Stimulated activated CD4-positive, alpha-beta T cell treated with anti-CD3 and anti-CD28 coated beads, Interleukin-15, amount 100 ng/mL, for 1 hour (primary cell): ENCODE measurements around the gene PALLD.
"Not testable (repeated sequence)": the region's sequence is repeated elsewhere in the genome, so short reads cannot be mapped to it uniquely, and the experiment has no call there.

ENCODE experiments used
- DNase-seq, 2 donors: peaks; one replicate each; pipeline ENCODE4 v3.0.0-alpha.2; 2020; ENCODE audit warnings: low read depth in 1 of 2, low spot score in 1 of 2

The PALLD gene

DNA sequence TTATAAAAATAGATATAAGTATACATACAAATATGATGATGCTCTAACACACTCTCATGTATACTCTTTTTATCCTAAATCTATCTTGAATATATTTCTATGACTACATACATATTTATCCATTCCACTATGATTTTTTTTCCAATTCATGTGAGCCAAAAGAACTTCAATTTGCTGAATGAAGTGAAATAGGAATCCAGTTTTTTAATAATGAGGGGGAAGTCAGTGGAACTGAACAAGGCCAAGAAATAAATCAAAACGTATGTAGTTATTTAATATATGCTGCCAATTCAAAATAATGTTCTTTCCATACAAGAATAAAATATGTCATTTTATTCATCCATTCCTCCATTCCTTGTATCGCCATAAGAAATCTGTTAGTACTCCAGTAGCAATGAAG is 6.1 kb upstream of the PALLD start:
- DNase-seq: no peak

DNA sequence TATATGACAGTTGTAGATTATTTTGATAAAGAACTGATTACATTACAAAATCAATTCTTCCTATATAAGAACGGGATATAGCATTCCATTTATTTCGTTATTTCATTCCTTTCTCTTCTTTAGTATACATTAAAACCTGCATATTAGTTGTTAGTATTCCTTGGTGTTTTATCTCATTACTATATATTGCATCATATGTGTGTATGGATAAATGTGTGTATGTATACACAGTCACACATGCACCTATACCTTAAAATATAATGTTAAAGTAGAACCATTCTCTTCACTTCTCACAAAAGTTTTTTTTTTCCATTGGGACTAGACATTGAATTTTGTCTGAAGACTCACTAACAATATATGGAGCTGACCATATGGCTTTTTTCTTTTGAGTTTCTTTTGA is 5.3 kb upstream of the PALLD start:
- no peak for DNase-seq

DNA sequence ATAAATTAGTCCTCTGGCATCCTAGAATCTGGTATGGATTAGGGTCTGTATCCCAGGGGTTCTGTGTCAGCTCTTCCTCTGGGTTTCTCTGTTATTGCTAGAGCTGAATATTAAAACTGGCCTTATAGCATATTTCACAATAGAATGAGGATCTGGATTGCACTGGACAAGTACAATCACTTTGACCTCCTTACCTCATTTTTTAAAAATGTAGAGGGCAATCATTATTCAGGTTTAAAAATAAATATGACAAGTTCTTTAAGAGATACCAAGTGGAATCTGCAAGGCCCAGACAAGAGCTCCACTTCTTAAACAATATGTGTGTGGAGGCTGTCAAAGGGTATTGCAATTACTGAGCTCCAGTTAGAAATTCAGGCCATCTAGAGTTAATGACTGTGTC is 1.4 kb downstream of the PALLD start:
- no peak for DNase-seq

DNA sequence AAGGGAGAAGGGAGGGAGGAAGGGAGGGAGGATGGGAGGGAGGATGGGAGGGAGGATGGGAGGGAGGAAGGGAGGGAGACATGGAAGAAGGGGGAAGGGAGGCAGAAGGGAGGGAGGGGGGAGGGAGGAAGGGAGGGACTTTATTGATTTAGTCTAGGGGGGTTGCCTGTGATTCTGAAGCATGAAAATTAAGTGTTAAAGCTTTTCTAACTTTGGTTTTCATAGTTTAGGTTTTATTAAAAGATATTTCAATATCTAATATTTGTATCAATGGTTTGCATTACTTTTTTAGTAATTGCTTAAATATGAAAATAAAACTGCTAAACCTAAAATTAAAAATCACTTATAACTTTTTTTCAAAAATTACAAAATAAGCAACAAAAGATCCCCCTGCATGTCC is 2.4 kb downstream of the PALLD start:
- DNase-seq: no peak

DNA sequence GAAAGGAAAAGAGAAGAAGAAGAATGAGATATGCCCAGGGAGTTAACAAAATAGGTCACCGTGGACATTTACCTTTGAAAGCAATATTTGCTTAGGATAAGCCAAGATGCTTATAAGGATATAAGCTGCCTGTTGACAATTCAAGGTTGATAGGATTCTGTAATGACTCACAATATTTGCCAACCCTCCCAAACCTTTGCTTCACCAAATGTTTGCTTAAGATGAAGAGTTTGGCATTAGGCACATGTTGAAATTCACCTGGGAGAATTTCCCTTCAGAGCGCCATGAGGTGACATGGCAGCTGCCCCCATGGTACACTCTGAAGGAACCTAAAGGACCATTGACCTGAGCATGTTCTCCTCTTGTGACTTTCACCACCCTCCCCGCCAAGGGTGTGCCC is 4.6 kb downstream of the PALLD start:
- DNase-seq: no peak

DNA sequence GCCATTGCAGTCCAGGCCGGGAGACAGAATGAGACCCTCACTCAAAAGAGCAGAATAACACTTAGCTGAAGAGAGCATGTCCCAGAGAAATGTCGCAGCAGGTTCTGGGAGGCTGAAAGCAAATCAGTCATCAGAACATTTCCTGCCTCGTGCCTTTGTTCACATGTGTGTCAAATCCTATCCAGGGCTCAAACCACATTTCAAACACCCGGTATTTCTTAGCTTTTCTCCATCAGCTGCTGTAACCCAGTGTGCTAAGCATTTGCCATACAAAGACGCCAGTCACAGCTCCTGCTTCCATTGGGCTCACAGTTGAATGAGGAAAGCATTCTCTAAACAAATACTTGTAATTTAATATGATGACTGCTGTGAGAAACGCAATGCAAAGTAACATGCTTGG is 6.0 kb downstream of the PALLD start:
- DNase-seq: no peak

DNA sequence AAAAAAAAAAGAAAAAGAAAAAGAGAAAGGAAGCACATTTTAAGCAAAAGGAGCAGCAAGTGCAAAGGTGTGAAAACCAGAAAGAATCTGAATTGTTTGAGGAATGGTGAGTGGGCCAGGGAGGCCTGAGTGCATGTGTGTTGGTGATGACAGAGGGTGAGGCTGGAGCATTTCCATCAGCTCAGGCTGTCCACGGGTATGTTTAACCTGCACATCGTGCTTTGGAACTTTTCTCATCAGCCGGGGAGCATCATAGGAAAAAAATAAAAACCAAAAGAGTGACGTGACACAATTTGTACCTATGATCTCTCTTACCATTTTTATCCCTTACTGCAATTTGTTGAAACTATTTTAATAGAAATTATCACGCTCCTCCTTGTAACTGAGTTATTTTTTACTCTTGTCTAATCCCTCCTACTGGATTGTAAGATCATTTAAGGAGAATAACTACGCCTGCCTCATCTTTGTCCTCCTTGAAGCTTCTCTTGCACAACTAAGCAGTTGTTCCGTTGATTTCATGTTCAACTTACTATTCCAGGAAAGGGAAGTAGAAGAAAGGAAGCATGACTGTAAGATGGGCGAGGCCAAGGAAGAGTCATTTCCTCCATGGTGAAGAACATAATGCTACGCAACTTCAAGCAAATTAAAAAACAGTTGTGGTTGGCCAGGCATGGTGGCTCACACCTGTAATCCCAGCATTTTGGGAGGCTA is 7.0 kb downstream of the PALLD start:
- no peak for DNase-seq

DNA sequence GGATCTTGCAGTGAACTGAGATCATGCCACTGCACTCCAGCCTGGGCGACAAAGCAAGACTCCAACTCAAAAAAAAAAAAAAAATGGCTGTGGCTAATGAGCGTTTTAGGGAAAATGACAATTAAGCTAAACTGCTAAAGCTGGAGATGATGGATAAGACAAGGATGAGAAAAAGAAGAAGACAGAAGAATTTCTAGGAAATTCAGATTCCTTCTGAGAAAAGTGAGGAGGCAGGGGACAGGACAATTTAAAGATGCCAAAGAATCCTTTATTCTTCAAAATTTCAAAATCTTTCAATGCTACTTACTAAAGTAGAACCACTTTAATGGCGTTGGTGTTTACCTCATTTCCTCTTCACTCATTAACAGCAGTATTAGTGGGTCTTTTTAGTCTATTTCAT is 7.7 kb downstream of the PALLD start:
- DNase-seq: no peak

DNA sequence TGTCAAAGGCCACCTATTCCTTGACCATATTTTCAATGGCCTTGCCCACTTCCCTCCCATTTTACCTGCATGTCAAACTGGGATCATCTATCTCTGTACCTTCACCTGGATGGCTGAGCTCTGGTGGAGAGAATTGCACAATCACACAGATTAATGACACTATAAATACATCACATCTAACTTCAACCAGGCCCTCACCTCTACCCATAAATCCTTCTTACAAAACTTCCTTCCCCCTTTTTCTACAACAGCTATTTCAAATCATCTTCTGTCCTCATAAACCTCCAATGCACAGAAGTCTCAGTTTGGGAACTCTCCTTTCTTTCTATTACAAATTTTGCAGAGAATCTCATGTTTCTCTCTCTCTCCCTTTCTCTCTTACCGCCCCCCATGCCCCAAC is 9.2 kb downstream of the PALLD start:
- DNase-seq: no peak

DNA sequence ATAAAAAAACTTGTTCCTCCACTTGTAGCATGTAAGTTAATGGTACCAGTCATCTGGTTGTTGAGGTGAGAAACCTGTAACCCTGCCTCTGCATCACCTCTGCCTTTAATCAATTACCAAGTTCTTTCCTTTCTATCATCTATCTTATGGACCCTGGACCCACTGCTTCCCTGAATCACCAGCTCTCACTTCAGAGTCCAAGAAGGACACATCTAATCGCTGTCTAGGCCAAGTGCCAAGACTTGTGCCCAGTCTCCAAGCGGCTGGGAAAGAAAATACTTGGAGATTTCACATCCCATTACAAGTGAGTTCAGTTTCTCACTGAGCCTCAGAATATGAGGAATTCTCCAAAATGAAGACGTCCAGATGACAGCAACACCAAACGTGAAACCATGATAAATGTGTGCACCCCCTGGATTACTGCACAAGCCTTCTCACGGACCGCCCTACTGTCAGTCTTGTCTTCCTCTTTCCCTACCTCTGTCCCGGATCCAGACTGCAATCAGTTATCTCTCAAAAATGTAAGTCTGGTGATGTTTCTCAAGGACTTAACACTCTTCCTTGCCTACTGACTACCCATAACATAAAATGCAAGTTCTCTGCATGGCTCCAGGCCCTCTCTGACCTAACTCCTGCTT is 10.4 kb downstream of the PALLD start:
- DNase-seq: no peak

DNA sequence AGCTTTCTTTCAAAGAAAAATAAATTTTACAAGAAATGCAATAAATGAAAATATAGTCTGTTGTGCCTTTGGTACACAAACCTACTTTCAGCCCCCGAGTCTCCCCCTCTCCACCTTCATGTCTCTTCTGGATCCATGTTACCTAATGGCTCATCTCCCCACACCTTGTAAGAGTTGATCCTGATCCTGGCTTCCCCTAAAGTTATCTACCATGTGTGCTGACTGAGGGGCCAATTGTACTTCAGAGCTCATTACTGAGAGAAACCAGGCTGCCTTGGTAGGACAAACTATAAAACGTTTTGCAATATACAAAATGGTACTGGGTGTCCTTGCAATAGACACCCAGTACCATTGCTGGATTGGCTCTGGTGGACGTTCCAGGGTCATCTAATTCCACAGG is 11.8 kb downstream of the PALLD start:
- no peak for DNase-seq

DNA sequence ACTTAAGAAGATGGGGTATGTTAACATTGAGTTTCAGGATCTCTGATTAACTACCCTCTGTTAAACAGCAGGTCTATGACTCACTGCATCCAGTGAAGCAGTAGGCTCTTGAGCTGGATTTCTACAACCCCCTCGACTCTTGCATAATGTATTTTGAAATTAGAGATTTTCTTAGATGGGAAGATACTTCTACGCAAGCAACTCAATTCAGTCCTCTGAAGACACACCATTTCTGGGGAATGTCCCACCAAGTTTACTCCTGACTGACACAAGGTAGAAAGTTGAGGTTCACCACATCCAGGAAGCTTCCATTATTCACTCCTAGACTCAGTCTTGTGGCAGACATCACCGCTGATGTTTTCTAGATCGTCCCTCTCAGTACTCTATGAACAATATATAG is 12.9 kb downstream of the PALLD start:
- DNase-seq: no peak

DNA sequence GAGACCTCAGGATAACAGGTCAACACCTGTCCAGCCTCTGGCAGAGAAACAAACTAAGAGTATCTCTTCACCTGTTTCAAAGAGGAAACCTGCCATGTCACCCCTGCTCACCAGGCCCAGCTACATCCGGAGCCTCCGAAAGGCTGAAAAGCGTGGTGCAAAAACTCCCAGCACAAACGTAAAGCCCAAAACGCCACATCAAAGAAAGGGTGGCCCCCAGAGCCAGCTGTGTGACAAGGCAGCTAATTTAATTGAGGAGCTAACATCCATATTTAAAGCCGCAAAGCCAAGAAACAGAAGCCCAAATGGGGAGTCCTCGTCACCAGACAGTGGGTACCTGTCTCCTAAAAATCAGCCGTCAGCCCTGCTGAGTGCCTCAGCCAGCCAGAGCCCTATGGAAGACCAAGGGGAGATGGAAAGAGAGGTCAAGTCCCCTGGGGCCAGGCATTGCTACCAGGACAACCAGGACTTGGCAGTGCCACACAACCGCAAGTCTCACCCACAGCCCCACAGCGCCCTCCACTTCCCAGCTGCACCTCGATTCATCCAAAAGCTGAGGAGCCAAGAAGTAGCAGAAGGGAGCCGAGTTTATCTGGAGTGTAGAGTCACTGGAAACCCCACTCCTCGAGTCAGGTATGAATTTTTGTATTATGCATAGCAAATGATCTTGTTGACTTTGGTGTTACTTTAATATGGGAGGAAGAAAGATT is 15.1 kb downstream of the PALLD start:
- peak; percentile 21 to 22 for DNase-seq

DNA sequence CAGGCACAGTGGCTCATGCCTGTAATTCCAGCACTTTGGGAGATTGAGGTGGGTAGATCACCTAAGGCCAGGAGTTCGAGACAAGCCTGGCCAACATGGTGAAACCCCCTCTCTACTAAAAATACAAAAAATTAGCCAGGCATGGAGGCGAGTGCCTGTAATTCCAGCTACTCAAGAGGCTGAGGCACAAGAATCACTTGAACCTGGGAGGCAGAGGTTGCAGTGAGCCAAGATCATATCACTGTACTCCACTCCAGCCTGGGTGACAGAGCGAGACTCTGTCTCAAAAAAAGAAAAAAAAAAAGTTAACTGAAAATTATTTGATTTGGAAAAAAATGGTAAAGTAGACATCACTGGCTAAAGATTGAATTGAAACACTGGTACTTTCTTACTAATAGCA is 17.0 kb downstream of the PALLD start:
- not testable (repeated sequence) for DNase-seq

DNA sequence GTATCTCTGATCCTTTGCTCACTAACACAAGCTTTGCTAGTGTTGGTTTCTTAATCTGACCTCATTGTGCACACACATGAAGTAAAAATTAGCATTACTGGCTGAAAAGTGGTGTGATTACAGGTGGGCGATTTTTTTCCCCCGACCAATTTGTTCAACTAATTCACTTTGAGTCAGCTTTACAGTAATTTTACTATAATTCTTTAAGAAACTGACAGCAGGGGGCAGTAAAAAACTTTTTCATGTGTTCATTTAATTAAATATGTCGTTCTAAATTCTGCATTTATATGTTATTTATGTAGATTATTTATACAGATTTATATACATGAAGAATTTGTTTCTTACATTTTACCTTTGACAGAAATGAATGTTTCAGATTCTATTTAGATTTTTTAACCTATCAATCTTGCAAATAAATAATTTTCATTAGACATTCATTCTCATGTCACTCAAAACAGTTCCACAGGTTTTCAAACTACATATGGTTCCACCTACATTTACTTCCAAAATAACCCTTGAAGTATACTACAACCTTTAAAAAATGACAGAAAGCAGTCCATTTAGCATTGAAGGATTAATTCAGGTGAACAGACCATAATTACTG is 17.5 kb downstream of the PALLD start:
- no peak for DNase-seq

DNA sequence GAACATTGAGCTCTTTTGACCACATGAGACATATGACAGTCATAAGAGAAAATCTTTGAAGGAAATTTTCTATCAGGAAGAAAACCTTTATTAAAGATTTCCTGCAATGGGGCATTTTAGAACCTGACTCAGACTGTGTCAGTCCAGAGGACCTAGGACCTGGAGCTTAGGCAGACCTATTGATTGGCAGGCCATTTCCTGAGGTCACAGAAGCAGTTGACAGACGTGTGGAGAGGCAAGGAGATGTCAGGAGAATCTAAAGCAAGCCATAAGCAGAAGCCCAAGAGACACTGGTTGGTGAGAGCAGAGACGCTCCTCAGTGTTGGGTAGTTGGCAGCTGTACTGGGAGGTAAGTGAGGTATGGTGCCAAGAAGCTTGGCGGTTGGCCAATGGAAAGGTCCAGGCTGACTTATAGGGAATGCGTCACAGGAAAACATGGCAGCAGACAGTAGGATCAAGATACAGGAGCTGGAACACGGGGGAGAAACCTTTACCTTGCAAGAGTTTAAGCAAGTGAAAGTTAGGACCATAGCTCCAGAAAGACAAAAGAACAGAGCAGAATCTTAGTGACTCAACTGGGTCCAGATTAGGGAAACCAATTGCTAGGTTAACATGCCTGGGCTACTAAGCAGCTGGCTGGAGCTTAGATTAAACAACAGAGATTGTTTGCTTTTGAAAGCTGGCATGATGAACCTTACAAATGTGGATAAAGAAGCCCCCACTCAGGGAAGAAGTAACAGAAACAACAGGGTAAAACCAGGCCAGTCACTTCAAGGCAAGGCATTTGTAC is 18.6 kb downstream of the PALLD start:
- no peak for DNase-seq

DNA sequence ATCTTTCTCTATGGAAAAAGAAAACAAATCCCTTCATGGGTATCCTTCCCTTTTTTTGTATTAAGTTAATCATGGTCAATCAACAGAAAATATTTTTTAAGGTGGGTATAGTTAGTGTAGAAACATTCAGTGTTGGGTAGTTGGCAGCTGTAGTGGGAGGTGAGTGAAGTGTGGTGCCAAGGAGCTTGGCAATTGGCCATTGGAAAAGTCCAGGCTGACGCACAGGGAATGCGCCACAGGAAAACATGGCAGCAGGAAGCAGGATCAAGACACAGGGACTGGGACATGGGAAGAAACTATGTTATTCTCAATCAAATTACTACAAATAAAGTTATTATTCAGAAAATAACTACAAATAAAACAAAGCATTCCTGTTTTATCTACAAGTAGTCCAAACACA is 20.0 kb downstream of the PALLD start:
- no peak for DNase-seq

DNA sequence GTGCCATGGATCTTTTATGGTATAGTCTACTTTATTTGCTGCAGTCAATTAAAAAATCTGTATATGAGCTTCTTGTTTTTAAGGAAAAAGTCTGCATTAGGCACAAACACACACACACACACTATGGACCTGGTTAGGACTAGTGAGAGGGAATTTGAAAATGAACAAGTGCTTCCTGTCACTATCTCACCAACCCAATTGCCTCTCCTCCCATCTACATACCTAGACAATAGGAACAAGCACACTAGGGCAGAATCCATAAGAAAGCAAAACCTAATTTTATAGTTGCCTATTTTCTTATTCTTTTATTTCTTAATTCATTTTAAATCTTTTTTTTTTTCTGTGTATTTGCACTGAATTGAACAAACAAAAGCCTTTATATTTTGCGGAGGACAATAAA is 22.7 kb downstream of the PALLD start:
- no peak for DNase-seq

DNA sequence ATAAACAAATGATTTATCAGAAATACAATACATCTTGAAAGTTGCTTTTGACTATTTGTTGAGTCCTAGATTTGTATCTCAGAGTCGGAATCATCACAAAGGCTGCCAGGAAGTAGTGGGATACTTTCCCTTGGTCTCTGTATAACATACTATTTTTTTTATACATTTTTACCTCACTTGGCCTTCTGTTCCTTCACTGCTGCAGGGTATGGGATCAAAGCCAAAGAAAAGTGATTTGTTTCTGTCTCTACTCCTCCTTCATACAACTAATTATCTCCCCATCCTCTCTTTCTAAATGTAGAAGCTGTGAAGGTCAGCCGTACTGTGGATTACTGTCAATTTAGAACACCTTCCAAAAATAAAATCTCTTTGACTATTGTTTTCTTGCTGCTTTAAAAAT is 24.9 kb downstream of the PALLD start:
- DNase-seq: no peak

DNA sequence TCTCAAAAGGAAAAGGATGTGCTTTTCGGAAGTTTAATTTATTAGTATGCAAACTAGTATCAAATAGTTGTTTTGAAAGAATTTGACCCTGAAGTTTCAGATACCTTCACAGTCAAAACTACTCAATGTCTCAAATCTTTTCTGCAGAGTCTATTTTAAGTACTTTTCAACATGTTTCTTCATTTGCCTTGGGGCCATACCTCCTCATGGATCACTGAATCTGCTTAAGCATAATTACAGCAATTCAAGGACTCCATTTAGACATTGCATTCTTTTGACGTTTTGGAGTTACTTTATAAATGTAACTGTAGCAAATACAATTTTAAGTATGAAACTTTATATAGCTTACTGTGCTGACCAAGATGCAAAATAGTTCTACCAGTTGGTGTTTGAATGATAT is 25.5 kb downstream of the PALLD start:
- DNase-seq: no peak

DNA sequence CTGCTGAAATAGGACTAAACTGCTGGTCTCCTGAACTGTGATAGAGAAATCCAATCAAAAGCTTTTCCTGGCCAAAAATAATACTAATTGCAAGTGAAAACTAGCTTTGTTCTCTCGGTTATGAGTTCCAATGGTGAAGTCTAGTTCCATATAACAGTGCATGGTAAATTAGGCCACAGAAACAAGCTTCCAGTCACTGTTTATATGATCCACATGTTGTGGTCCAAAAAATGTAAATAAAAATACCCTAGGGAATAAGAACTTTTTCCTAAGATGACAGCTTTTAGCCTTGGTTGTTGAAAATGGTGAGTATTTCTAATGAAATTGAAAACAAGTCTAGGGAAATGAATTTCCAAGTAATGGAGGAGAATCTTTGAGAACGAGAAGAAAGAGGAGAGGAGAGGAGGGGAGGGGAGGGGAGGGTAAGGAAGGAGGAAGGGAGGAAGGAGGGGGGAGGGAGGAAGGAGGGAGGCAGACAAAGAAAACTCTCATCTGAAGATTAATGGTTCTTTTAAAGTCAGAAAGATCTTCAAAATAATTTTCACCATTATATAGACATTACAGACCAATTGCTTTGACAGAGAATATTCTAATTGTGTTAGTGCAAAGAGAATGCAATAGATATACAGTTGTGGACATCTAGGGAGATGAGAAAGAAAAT is 26.1 kb downstream of the PALLD start:
- DNase-seq: no peak
